NCI-H526 (cell line): Measurements from ENCODE around the gene SEC16A.

Source experiments
- DNase-seq, 2 experiments: peaks; one replicate each; lab custom pipeline; 2025; lab: John Stamatoyannopoulos, UW

SEC16A gene

GRCh38 chr9:136504512-136505348 lies 21.9 kb upstream of the SEC16A start:
- DNase-seq = no peak

- no peak for DNase-seq
Observed at GRCh38 chr9:136502940-136503550, 20.2 kb upstream of the SEC16A start.

GRCh38 chr9:136502196-136502595 lies 19.4 kb upstream of the SEC16A start:
- no peak for DNase-seq

- DNase-seq = no peak
Observed at GRCh38 chr9:136501686-136502085, 18.8 kb upstream of the SEC16A start.

GRCh38 chr9:136499935-136500910 lies 17.4 kb upstream of the SEC16A start:
- DNase-seq = no peak

- no peak for DNase-seq
Observed at GRCh38 chr9:136499071-136499934, 16.5 kb upstream of the SEC16A start.

- no peak for DNase-seq
Observed at GRCh38 chr9:136497916-136498695, 15.3 kb upstream of the SEC16A start.

- DNase-seq = no peak
Observed at GRCh38 chr9:136496801-136497620, 14.2 kb upstream of the SEC16A start.

GRCh38 chr9:136496181-136496580 lies 13.3 kb upstream of the SEC16A start:
- no peak for DNase-seq

- peak; percentile 32 to 66 for DNase-seq
Observed at GRCh38 chr9:136495238-136495800, 12.5 kb upstream of the SEC16A start.

- DNase-seq = no peak
Observed at GRCh38 chr9:136494531-136495215, 11.8 kb upstream of the SEC16A start.

- DNase-seq = no peak
Observed at GRCh38 chr9:136494012-136494411, 11.2 kb upstream of the SEC16A start.

GRCh38 chr9:136493567-136493971 lies 10.7 kb upstream of the SEC16A start:
- DNase-seq = no peak

- no peak for DNase-seq
Observed at GRCh38 chr9:136492978-136493522, 10.2 kb upstream of the SEC16A start.

GRCh38 chr9:136489731-136490130 lies 6.9 kb upstream of the SEC16A start:
- peak in 1 of 2 experiments; percentile 58 for DNase-seq

- DNase-seq = peak in 1 of 2 experiments; percentile 67
Observed at GRCh38 chr9:136488247-136489214, 5.7 kb upstream of the SEC16A start.

GRCh38 chr9:136487672-136488071 lies 4.8 kb upstream of the SEC16A start:
- DNase-seq = no peak
